ENCODE data around the gene ZNF837. TPM values are rescaled to one million over a fixed set of nuclear protein-coding genes. Genes with fewer than 3 reads are reported as not detected.

ZNF837 gene
- polyA plus RNA-seq, 2 of the 4 experiments (the other 2 are of a cell fraction) = 0.74 to 1.0 TPM

- FAIRE-seq (no peak), ATAC-seq (no peak), DNase-seq (ENCODE audit: low read depth in 1 of 2, low spot score in 1 of 2) (peak in 1 of 2 experiments; percentile 44)
- Histone ChIP-seq H3K27ac (no peak overlapping the region), H3K9me3 (peaks cover 11% of the 10 kb centered on the region; the same call in 1 of the 3 replicates), H3K4me2 (no peak overlapping the region), H3K4me3 (no peak overlapping the region), H3K4me1 (peaks cover 13% of the 10 kb centered on the region; the same call in 2 of the 3 replicates)
- no peak for TF ChIP-seq RCOR1 (IDR thresholded peaks at IDR 0.05; ENCODE audit: low read depth, low read length)
- TF ChIP-seq HOXB5 (CRISPR knock-in tag; IDR thresholded peaks at IDR 0.05) = no peak
- no peak for TF ChIP-seq TP53 (CRISPR knock-in tag; IDR thresholded peaks at IDR 0.05)
- TF ChIP-seq ZNF302 (CRISPR knock-in tag; IDR thresholded peaks at IDR 0.05) = no peak
- no peak for TF ChIP-seq PBX3 (IDR thresholded peaks at IDR 0.05)
- no peak for TF ChIP-seq RFX5 (IDR thresholded peaks at IDR 0.05)
- TF ChIP-seq, protein P1, sequence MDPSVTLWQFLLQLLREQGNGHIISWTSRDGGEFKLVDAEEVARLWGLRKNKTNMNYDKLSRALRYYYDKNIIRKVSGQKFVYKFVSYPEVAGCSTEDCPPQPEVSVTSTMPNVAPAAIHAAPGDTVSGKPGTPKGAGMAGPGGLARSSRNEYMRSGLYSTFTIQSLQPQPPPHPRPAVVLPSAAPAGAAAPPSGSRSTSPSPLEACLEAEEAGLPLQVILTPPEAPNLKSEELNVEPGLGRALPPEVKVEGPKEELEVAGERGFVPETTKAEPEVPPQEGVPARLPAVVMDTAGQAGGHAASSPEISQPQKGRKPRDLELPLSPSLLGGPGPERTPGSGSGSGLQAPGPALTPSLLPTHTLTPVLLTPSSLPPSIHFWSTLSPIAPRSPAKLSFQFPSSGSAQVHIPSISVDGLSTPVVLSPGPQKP (IDR thresholded peaks at IDR 0.05; ENCODE audit: low read depth, low read length) = no peak
- TF ChIP-seq GATA3 (IDR thresholded peaks at IDR 0.05; ENCODE audit: borderline replicate concordance) = no peak
- peak; percentile 20 to 46; a peak in 2 of 5 replicates for TF ChIP-seq RAD21 (conservative IDR thresholded peaks at IDR 0.05 in 1 of 2, IDR thresholded peaks at IDR 0.05 in 1 of 2)
- 0 out of 3 replicates have a peak, but pooled peaks have one; percentile 22 for TF ChIP-seq SMC3 (IDR thresholded peaks at IDR 0.05)
- no peak for TF ChIP-seq ESRRA (IDR thresholded peaks at IDR 0.05; ENCODE audit: borderline replicate concordance, low read length)
- ChIA-PET CTCF (interaction anchor here (0.7 to 3.3 kb wide), 3 partner anchors 19 to 191 kb away, joined by 3 to 13 read pairs (median 3); partner anchors contain the start of gene ZBTB45), POLR2A (no interaction called here)
- 74% methylated on average over 10 of the region's 10 CpGs for WGBS (ENCODE audit: missing lambda C conversion rate)
These were observed 51.8 kb downstream of the ZNF837 start for GRCh38 chr19:58328999-58329398.

DNA sequence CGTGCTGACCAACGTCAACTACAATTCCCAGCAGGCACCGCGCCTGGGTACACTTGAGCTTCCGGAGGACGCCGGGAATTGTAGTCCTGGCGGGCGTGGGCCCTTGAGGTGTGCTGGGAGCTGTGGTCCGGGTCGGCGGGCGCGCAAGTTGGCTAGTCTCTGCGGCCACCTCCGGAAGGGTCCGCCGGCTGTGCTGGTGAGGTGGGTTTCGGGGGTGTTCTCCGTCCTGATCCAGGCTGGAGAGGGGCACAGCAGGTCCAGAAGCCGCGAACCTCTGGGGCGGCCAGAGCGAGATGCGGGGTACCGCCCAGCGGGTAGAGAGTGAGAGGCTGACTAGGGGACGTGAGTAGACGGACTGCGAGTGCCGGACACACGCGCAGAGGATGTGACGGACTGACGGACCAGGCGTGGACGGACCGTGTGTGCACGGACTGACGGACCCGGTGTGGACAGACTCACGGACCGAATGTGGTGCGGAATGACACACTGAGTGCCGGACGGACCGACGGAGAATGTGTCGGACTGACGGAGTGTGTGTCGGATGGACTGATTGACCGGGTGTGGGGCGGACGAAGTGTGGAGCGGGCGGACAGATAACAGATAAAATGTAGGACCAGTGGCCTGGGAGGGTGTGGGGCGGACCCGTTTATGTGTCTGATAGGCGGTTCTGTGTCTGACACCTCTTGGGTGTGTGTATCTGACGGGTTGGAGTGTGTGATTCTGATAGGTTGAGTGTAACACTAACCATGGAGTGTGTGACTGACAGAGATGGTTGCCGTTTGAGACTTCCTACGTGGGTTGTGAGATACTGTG, 53.7 kb downstream of the ZNF837 start, which contains the start of gene ZSCAN22:
Gene ZSCAN22 (plus strand): TSS at position 81 of the 813 bp plus-strand sequence. CDS start 7,809 bp downstream, outside the sequence.
- CTCF ChIA-PET = interaction anchor here (0.6 to 1.6 kb wide), 3 partner anchors 8 to 43 kb away, joined by 3 to 7 read pairs (median 4); partner anchors contain the start of gene ERVK3-1
- 1% methylated on average over 58 of the region's 62 CpGs for WGBS (ENCODE audit: missing lambda C conversion rate)
- peaks cover 13% of the 10 kb centered on the region; the same call in 2 of the 3 replicates for H3K4me1 ChIP-seq
- H3K9me3 ChIP-seq = peaks cover 12% of the 10 kb centered on the region; the same call in 1 of the 3 replicates
- peak; percentile 96 to 97 for ATAC-seq
- peak within 1 kb of the TSS; percentile 69 for H3K4me3 ChIP-seq
- POLR2A ChIA-PET = interaction anchor here (0.6 to 1.3 kb wide), 10 partner anchors 10 to 645 kb away, joined by 3 to 41 read pairs (median 6); partner anchors contain the start of genes ERVK3-1, ZBTB45, ZNF274 and ZNF497
- peak; percentile 76 for FAIRE-seq
- peak; percentile 99 for DNase-seq (ENCODE audit: low read depth in 1 of 2, low spot score in 1 of 2)
- peak within 1 kb of the TSS; percentile 88 to 95 for H3K27ac ChIP-seq
- H3K4me2 ChIP-seq = peak within 1 kb of the TSS; percentile 93
- TF ChIP-seq TFCP2L1 (CRISPR knock-in tag; IDR thresholded peaks at IDR 0.05) (no peak), HOXA7 (CRISPR knock-in tag; IDR thresholded peaks at IDR 0.05) (no peak), ZNF302 (CRISPR knock-in tag; IDR thresholded peaks at IDR 0.05) (no peak), RARB (CRISPR knock-in tag; IDR thresholded peaks at IDR 0.05) (no peak), EHF (CRISPR knock-in tag; IDR thresholded peaks at IDR 0.05) (no peak), MYC (IDR thresholded peaks at IDR 0.05; ENCODE audit: borderline replicate concordance, low read length) (peak; percentile 55), SMC3 (IDR thresholded peaks at IDR 0.05) (no peak; the same call in 1 of the 3 replicates), MAFK (IDR thresholded peaks at IDR 0.05; ENCODE audit: partially characterized antibody) (no peak), FOSL2 (IDR thresholded peaks at IDR 0.05) (no peak), FOSL2 (CRISPR knock-in tag; IDR thresholded peaks at IDR 0.05) (peak; percentile 60), BHLHE40 (IDR thresholded peaks at IDR 0.05; ENCODE audit: low read depth, low read length) (no peak), HOXB13 (CRISPR knock-in tag; IDR thresholded peaks at IDR 0.05; ENCODE audit: low read depth) (no peak), ZC3H11A (IDR thresholded peaks at IDR 0.05) (peak; percentile 14; the same call in 1 of the 2 replicates), CEBPB (IDR thresholded peaks at IDR 0.05) (no peak), EP300 (IDR thresholded peaks at IDR 0.05) (no peak), HDAC2 (IDR thresholded peaks at IDR 0.05) (no peak), TP53 (CRISPR knock-in tag; IDR thresholded peaks at IDR 0.05) (peak; percentile 44; the same call in 1 of the 2 replicates), KDM5A (IDR thresholded peaks at IDR 0.05) (peak; percentile 86), PHF8 (IDR thresholded peaks at IDR 0.05; ENCODE audit: borderline replicate concordance, low read depth) (peak; percentile 76), POLR2A (IDR thresholded peaks at IDR 0.05; ENCODE audit: low read length) (peak; percentile 59), JUN (IDR thresholded peaks at IDR 0.05) (peak; percentile 94 to 99), MAZ (IDR thresholded peaks at IDR 0.05; ENCODE audit: borderline replicate concordance, low read depth, low read length) (0 out of 2 replicates have a peak, but pooled peaks have one; percentile 52)
- TF ChIP-seq, protein P2, sequence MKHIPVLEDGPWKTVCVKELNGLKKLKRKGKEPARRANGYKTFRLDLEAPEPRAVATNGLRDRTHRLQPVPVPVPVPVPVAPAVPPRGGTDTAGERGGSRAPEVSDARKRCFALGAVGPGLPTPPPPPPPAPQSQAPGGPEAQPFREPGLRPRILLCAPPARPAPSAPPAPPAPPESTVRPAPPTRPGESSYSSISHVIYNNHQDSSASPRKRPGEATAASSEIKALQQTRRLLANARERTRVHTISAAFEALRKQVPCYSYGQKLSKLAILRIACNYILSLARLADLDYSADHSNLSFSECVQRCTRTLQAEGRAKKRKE (CRISPR knock-in tag; IDR thresholded peaks at IDR 0.05; ENCODE audit: low read depth) = no peak; the same call in 1 of the 2 replicates
- TF ChIP-seq, protein P3, sequence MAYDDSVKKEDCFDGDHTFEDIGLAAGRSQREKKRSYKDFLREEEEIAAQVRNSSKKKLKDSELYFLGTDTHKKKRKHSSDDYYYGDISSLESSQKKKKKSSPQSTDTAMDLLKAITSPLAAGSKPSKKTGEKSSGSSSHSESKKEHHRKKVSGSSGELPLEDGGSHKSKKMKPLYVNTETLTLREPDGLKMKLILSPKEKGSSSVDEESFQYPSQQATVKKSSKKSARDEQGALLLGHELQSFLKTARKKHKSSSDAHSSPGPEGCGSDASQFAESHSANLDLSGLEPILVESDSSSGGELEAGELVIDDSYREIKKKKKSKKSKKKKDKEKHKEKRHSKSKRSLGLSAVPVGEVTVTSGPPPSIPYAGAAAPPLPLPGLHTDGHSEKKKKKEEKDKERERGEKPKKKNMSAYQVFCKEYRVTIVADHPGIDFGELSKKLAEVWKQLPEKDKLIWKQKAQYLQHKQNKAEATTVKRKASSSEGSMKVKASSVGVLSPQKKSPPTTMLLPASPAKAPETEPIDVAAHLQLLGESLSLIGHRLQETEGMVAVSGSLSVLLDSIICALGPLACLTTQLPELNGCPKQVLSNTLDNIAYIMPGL (CRISPR knock-in tag; IDR thresholded peaks at IDR 0.05; ENCODE audit: borderline replicate concordance) = 0 out of 2 replicates have a peak, but pooled peaks have one; percentile 21
- TF ChIP-seq, protein P4, sequence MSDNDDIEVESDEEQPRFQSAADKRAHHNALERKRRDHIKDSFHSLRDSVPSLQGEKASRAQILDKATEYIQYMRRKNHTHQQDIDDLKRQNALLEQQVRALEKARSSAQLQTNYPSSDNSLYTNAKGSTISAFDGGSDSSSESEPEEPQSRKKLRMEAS (IDR thresholded peaks at IDR 0.05) = peak; percentile 97
